Erythroblast (primary cell): ENCODE measurements around the gene OR52H1.

Experiments used
- GATA1 ChIP-seq: IDR thresholded peaks from 2 replicates; pipeline ENCODE4 v1.6.1; 2011; ENCODE audit warnings: low read depth, mild to moderate bottlenecking, control low read depth, low read length, moderate library complexity
- POLR2A ChIP-seq: IDR thresholded peaks from 2 replicates; pipeline ENCODE4 v1.6.1; 2011; ENCODE audit warnings: mild to moderate bottlenecking, low read length

GRCh38 chr11:5548440-5548839 is at the start of gene OR52H1:
- TF ChIP-seq POLR2A: no peak
- no peak for TF ChIP-seq GATA1
